Hypothalamus (tissue), 51 donors: ENCODE data around the gene EPN2.

Source experiments
- DNase-seq, 51 donors: peaks; one replicate each; lab custom pipeline; 2025; lab: John Stamatoyannopoulos, UW

Gene EPN2

GRCh38 chr17:19376811-19377210 is 139.6 kb downstream of the EPN2 start:
- no peak for DNase-seq

- DNase-seq, result peak; percentile 90 to 100 (median 99)
Measured at GRCh38 chr17:19377602-19378415, 140.6 kb downstream of the EPN2 start.

DNA sequence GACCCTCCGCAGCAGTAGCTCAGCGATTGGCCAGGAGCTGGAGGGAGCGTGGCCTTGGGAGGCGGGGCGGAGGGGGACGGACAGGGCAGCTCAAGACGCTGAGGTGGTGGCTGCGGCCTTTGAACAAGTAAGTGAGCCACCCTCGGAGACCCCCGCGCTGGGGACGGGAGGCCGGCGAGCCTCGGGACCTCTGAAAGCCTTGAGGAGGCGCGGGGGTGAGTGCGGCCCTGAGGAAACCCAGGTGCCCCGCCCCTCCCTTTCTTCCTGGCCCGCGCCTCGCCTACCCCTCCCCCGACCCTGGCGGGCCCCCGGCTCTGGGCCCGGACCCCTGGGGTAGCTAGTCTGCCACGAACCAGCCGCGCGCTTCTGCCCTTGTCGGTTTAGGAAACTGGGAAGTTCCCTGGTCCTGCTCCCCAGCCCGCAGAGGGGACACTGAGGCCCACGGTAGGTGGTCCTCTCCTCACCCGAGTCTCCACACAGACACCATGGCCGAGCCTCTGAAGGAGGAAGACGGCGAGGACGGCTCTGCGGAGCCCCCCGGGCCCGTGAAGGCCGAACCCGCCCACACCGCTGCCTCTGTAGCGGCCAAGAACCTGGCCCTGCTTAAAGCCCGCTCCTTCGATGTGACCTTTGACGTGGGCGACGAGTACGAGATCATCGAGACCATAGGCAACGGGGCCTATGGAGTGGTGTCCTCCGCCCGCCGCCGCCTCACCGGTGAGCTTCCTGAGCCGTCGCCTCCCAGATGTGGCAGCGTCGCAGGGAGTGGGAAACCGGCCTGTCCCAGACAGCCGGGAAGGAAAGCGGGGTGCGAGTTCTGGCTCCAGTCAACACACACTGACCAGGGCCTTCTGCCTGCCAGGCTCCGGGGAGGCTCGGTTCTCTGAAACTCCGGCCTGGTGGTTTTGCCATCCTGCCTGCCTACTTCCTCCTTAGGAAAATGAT is 141.5 kb downstream of the EPN2 start, which contains the start of gene MAPK7:
MAPK7 (plus strand) TSS at position 83 of the 945 bp plus-strand sequence; CDS start at position 486, 403 bp downstream.
- peak in 1 of 51 donors; percentile 39 for DNase-seq

GRCh38 chr17:19379361-19380065 is 142.3 kb downstream of the EPN2 start:
- DNase-seq, result no peak

GRCh38 chr17:19380481-19381301 is 143.5 kb downstream of the EPN2 start:
- no peak for DNase-seq

DNA sequence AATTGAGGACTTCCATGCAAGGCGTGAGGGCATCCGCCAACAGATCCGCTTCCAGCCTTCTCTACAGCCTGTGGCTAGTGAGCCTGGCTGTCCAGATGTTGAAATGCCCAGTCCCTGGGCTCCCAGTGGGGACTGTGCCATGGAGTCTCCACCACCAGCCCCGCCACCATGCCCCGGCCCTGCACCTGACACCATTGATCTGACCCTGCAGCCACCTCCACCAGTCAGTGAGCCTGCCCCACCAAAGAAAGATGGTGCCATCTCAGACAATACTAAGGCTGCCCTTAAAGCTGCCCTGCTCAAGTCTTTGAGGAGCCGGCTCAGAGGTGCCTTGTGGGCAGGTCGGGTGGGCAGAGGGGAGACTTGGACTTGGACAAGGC is 144.2 kb downstream of the EPN2 start:
- DNase-seq, result no peak

GRCh38 chr17:19381741-19382444 is 144.7 kb downstream of the EPN2 start:
- no peak for DNase-seq

DNA sequence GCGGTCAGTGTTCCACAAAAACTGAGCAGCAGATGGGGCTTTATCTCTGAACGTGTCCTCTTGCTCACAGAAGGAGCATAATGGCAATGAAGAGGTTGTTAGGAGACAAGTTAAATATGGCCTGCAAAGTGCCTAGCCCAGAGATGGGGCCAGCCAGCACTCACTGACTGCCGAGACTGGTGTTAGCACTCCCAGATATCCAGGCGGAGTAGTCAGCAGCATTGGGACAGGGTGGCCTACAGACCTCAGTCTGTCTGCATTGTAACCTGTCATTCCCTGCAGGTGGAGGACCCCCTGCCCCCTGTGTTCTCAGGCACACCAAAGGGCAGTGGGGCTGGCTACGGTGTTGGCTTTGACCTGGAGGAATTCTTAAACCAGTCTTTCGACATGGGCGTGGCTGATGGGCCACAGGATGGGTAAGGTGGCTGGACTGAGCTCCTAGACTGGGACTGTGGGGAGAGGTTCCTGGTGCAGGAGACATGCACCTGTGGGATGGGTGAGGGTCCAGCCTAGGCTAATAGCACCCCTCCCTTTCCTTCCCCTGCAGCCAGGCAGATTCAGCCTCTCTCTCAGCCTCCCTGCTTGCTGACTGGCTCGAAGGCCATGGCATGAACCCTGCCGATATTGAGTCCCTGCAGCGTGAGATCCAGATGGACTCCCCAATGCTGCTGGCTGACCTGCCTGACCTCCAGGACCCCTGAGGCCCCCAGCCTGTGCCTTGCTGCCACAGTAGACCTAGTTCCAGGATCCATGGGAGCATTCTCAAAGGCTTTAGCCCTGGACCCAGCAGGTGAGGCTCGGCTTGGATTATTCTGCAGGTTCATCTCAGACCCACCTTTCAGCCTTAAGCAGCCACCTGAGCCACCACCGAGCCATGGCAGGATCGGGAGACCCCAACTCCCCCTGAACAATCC is 145.6 kb downstream of the EPN2 start:
- DNase-seq, result no peak

DNA sequence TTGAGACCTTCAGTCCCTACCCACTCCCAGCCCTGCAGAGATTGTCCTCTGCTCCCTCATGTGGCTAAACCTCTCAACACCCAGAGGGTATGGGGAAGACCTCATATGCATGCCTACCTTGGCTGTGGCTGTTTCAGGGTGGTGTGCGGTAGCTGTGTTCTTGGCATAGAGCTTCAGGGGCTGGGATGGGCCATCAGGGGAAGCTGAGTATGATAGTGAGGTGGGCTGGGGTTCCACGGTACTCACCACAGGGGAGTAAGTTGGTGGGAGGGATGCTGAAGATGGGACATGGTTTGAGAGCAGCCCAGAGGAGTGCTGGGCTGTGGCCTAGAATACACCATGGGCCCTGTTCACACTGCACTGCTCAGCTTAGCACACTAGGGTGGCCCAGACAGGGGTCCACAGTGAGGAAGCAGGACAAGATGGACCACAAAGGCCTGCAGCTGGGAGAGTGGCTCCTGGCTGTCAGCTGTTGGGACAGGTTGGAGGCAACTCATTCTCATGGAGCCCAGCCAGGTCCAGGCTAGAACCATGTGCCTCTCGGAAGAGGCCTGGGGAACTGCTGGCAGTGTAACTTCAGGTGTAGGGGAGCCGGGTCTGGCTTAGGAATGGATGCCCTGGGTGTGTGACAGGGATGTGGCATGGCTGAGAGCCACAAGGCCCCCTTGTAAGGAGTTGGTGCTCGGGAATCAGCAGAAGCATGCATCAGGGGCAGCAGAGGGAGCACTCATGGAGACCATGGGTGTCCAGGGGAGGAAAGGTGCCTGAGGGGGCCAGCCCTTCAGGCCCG is 146.7 kb downstream of the EPN2 start:
- no peak for DNase-seq

DNA sequence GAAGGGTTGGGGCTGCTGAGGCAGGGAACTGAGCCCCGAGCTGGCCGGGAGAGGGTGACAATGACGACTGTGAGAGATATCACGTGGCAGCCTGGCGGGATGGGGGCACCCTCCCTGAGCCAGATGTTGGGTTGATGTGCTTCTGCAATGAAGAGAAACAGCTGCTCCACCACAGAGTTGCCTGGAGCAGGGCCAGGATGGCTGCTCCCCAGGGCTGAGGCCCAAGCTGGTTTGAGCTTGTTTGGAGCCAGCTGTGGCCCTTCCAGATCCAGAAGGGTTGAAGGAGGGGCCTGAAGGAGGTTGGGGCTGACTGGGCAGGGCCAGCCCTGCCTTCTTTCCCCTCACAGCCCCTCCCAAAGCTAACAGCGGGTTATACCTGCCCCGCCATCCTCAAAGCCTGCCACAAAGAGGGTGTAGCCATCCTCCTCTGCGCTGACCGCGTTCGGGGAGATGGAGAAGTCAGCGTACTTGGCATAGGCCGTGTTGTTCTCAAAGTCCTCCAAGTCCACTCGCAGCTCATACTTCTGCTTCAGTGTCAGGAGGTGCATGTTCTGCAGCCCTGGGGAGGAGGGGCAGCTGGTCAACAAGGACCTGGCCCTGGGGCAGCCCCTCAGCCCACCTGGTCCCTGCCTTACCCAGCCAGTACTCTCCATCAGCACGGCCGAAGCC is 147.7 kb downstream of the EPN2 start:
- DNase-seq, result peak in 46 of 51 donors; percentile 28 to 90 (median 72)

GRCh38 chr17:19385521-19385983 is 148.4 kb downstream of the EPN2 start:
- DNase-seq, result no peak
